C4-2B (cell line): ENCODE measurements around the gene ELOVL3.
"Not testable (repeated sequence)": the region's sequence is repeated elsewhere in the genome, so short reads cannot be mapped to it uniquely, and the experiment has no call there.

Source experiments
- H3K27ac ChIP-seq: fragments of 450-650 bp; 2 replicates; pipeline ENCODE4 v1.5.1; 2017
- ZFX ChIP-seq: fragments of 450-650 bp; IDR thresholded peaks from 2 replicates; pipeline ENCODE4 v1.6.1; 2017
- TF ChIP-seq, protein P1 (sequence below): fragments of 450-650 bp; conservative IDR thresholded peaks from 2 replicates; pipeline ENCODE4 v1.5.1; 2017; ENCODE audit warnings: mild to moderate bottlenecking

The ELOVL3 gene

DNA sequence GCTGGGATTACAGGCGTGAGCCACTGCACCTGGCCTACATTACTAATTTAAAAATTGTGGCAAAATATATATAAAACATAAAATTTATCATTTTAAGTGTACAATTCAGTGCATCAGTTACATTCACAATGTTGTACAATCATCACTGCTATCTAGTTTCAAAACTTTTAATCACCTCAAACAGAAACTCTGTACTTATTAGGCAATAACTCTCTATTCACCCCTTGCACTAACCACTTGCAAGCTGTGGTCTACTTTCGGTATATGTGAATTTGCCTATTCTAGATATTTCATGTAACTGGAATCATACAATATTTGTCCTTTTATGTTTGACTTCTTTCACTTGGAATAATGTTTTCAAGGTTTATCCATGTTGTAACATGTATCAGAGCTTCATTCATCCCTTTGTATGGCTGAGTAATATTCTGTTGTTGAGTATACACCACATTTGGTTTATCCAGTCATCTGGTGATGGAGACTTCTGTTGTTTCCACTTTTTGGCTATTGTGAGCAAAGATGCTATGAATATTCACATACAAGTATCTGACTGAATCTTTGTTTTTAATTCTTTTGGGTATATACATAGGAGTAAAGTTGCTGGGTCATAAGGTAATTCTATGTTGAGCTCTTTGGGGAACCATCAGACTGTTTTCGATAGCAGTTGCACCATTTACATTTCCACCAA, 14.3 kb upstream of the ELOVL3 start:
- TF ChIP-seq, protein P1, sequence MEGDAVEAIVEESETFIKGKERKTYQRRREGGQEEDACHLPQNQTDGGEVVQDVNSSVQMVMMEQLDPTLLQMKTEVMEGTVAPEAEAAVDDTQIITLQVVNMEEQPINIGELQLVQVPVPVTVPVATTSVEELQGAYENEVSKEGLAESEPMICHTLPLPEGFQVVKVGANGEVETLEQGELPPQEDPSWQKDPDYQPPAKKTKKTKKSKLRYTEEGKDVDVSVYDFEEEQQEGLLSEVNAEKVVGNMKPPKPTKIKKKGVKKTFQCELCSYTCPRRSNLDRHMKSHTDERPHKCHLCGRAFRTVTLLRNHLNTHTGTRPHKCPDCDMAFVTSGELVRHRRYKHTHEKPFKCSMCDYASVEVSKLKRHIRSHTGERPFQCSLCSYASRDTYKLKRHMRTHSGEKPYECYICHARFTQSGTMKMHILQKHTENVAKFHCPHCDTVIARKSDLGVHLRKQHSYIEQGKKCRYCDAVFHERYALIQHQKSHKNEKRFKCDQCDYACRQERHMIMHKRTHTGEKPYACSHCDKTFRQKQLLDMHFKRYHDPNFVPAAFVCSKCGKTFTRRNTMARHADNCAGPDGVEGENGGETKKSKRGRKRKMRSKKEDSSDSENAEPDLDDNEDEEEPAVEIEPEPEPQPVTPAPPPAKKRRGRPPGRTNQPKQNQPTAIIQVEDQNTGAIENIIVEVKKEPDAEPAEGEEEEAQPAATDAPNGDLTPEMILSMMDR = no peak
- no peak for TF ChIP-seq ZFX
- no peak overlapping the region for H3K27ac ChIP-seq

DNA sequence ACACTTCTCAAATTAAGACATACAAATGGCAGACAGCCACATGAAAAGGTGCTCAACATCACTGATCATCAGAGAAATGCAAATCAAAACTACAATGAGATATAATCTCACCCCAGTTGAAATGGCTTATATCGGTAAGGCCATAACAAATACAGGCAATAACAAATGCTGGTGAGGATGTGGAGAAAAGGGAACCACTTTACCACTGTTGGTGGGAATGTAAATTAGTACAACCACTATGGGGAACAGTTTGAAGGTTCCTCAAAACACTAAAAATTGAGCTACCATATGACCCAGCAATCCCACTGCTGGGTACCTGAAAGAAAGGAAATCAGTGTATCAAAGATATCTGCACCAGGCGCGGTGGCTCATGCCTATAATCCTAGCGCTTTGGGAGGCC, 12.5 kb upstream of the ELOVL3 start:
- not testable (repeated sequence) for H3K27ac ChIP-seq

DNA sequence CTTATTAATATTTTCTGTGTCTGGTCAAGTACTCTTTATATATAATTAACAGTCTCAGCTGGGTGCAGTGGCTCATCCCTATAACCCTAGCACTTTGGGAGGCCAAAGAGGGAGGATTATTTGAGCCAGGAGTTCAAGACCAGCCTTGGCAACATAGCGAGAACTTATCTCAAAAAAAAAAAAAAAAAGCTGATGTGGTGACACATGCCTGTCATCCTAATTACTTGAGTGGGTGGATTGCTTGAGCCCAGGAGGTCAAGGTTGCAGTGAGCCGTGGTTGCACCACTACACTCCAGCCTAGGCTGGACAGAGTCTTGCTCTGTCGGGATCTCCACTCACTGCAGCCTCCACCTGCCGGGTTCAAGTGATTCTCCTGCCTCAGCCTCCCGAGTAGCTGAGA, 6.7 kb upstream of the ELOVL3 start:
- no peak overlapping the region for H3K27ac ChIP-seq
- TF ChIP-seq, protein P1 = no peak
- TF ChIP-seq ZFX = no peak

DNA sequence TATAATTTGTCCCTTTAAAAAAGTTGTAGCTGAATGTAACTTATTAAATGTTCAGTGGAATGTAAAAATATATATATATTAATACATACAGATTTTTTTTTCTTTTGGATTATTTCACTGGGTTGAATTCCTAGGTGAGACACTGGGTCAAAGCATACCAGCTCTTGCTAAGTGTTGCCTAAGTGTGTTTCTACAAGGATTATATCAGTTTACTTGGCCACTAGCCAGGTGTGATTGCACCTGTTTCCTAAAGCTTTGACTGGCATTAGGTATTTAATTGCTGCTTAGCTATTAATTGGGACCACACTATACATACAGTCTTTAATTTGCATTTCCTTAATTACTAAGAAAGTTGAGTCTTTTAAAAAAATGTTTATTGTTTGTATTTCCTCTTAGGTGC, 5.5 kb upstream of the ELOVL3 start:
- H3K27ac ChIP-seq = no peak overlapping the region
- TF ChIP-seq, protein P1 = no peak
- TF ChIP-seq ZFX = no peak

DNA sequence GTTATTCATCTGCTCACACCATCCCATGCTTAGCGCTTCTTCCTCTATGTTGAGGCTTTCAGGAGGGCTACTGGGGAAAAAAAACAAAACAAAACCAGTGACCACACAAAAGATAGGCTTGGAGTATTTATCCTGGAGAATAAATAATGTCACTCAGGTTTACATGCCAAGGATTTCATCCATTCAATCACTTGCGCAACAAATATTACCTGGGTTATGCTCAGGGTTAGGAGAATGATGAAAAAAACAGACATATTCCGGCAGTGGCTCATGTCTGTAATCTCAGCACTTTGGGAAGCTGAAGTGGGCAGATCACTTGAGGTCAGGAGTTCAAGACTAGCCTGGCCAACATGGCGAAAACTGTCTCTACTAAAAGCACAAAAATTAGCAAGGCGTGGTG, 3.3 kb upstream of the ELOVL3 start:
- no peak for TF ChIP-seq ZFX
- TF ChIP-seq, protein P1 = no peak
- no peak overlapping the region for H3K27ac ChIP-seq

DNA sequence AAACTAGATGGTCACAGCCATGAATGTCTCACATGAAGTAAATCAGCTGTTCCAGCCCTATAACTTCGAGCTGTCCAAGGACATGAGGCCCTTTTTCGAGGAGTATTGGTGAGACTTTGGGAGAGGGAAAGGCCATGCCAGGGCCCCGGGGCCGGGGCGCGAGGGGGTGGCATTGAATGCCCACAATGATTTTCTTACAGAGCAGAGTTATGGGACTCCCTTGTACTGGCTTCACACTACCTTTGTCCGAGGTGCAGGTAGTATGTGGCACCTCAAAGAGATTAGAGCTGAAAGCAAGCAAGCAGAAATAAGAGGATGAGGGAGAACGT, 407 bp downstream of the ELOVL3 start:
- TF ChIP-seq, protein P1 = no peak
- TF ChIP-seq ZFX = no peak
- no peak overlapping the region for H3K27ac ChIP-seq

DNA sequence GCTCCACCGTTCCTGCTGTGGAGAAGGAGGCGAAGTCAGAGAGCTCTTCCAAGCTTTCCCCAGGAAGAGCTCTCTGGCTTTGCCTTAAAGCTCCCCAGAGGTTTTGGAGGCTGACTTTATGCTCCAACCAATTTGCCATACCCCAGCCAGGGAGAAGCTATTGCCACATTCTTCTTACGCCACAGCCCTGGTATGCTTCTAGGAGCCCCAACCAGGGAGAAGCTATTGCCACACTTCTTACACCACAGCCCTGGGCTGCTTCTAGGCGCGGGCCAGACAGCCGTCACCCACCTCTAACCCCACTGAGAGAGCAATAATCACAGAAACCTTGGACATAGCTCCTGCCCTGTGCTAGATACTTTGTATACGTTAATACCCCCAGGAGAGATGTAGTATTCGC, 951 bp downstream of the ELOVL3 start:
- TF ChIP-seq, protein P1 = no peak
- TF ChIP-seq ZFX = no peak
- H3K27ac ChIP-seq = no peak overlapping the region

DNA sequence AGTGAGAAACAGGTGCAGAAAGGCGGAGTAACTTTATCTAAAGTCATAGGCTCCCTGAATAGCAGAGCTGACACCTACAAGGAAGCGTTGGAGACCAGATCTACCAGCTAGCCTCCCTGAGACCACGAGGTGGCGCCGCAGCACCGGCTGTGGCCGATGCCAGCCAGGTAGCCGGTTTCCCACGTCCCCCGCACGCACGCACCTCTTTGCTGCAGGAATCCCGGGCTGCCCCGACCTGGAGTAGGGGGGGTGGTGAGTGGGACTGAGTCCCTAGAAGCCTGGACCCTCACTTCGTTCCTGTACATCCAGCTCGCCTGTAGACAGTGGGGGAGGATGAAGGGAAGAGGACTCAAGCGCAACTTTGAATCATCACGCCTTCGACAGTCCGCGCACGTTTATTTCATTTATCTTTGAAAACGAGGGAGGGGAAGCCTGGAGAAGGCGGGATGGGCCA, 3.7 kb downstream of the ELOVL3 start:
- TF ChIP-seq, protein P1 = peak; percentile 98
- no peak for TF ChIP-seq ZFX
- H3K27ac ChIP-seq = peak overlapping the region; percentile 2
